ENCODE data around the gene GGT1. TPM values are rescaled to one million over a fixed set of nuclear protein-coding genes. Genes with fewer than 3 reads are reported as not detected.
"Not testable (repeated sequence)": the region's sequence is repeated elsewhere in the genome, so short reads cannot be mapped to it uniquely, and the experiment has no call there.

The GGT1 gene
- 3.5 TPM for polyA plus RNA-seq (ENCODE audit: insufficient read length)

GRCh38 chr22:24602847-24603769 lies at the start of gene GGT1:
Gene GGT1 (plus strand): TSS chr22:24603193. CDS start chr22:24611082, 7,889 bp downstream.
- not testable (repeated sequence) for DNase-seq (ENCODE audit: low read depth)

GRCh38 chr22:24553597-24554312 lies 49.2 kb upstream of the GGT1 start:
- no peak for DNase-seq (ENCODE audit: low read depth)

GRCh38 chr22:24554313-24555164 lies 48.5 kb upstream of the GGT1 start, which contains the start of gene GUCD1:
Gene GUCD1 (minus strand): TSS chr22:24555138. CDS start chr22:24554991, 147 bp downstream.
- no peak for DNase-seq (ENCODE audit: low read depth)

- DNase-seq (ENCODE audit: low read depth): peak; percentile 91
These were observed 47.6 kb upstream of the GGT1 start, which contains the start of gene SNRPD3 for GRCh38 chr22:24555165-24556039. Gene SNRPD3 (plus strand): TSS chr22:24555999. CDS start chr22:24557675, 1,676 bp downstream.

GRCh38 chr22:24559471-24559870 lies 43.5 kb upstream of the GGT1 start:
- no peak for DNase-seq (ENCODE audit: low read depth)

- no peak for DNase-seq (ENCODE audit: low read depth)
These were observed 39.7 kb upstream of the GGT1 start for GRCh38 chr22:24563246-24563645.

- no peak for DNase-seq (ENCODE audit: low read depth)
These were observed 38.5 kb upstream of the GGT1 start for GRCh38 chr22:24564376-24565058.

- DNase-seq (ENCODE audit: low read depth): no peak
These were observed 37.9 kb upstream of the GGT1 start for GRCh38 chr22:24565077-24565476.

GRCh38 chr22:24566899-24567511 lies 36.0 kb upstream of the GGT1 start:
- DNase-seq (ENCODE audit: low read depth): no peak

- no peak for DNase-seq (ENCODE audit: low read depth)
These were observed 35.3 kb upstream of the GGT1 start for GRCh38 chr22:24567668-24568067.

GRCh38 chr22:24571266-24571665 lies 31.7 kb upstream of the GGT1 start:
- no peak for DNase-seq (ENCODE audit: low read depth)

- no peak for DNase-seq (ENCODE audit: low read depth)
These were observed 26.2 kb upstream of the GGT1 start for GRCh38 chr22:24576778-24577177.

- no peak for DNase-seq (ENCODE audit: low read depth)
These were observed 24.4 kb upstream of the GGT1 start for GRCh38 chr22:24578355-24579257.

- no peak for DNase-seq (ENCODE audit: low read depth)
These were observed 23.8 kb upstream of the GGT1 start for GRCh38 chr22:24579258-24579601.

- DNase-seq (ENCODE audit: low read depth): no peak
These were observed 22.7 kb upstream of the GGT1 start for GRCh38 chr22:24580276-24580675.

GRCh38 chr22:24582056-24582814 lies 20.8 kb upstream of the GGT1 start:
- DNase-seq (ENCODE audit: low read depth): no peak

- DNase-seq (ENCODE audit: low read depth): no peak
These were observed 19.5 kb upstream of the GGT1 start for GRCh38 chr22:24583221-24584165.
